ENCODE data around the gene SLC9A2. TPM values are rescaled to one million over a fixed set of nuclear protein-coding genes. Genes with fewer than 3 reads are reported as not detected.

SLC9A2 gene
- total RNA-seq, 1 experiment from 2014 or later, result 13.4 TPM

- POLR2A ChIA-PET (ENCODE audit: unreplicated experiment), result no interaction called here
- H3K9me3 ChIP-seq (ENCODE audit: insufficient read depth, low read depth), result no peaks in the 10 kb centered on the region
- CTCF ChIA-PET, result interaction anchor here (0.6 kb wide), 1 partner anchor 54 kb away, joined by 3 read pairs; no protein-coding TSS in a partner anchor
- no peak overlapping the region for H3K4me2 ChIP-seq
- no TSS peak for BruUV-seq (replicated peaks)
- intact Hi-C loops (cut with micrococcal nuclease; ENCODE audit: unreplicated experiment), result no loop called here
- DNase-seq, result no peak
- no peak overlapping the region for H3K27ac ChIP-seq
- H3K36me3 ChIP-seq (ENCODE audit: low read depth), result no peaks in the 10 kb centered on the region
- no peaks in the 10 kb centered on the region for H3F3A ChIP-seq (ENCODE audit: insufficient read depth, low read depth)
- TF ChIP-seq EZH2 (IDR thresholded peaks at IDR 0.05; ENCODE audit: low read depth) (no peak), CTCF (conservative IDR thresholded peaks at IDR 0.05) (no peak)
- no peaks in the 10 kb centered on the region for H3K27me3 ChIP-seq (ENCODE audit: insufficient read depth, low read depth)
- H3K4me3 ChIP-seq, result no peak overlapping the region
- no peaks in the 10 kb centered on the region; the same call in 1 of the 2 replicates for H3K79me2 ChIP-seq (ENCODE audit: low read depth)
- no peak overlapping the region for H2AFZ ChIP-seq
- H3K9me2 ChIP-seq (ENCODE audit: insufficient read depth), result no peaks in the 10 kb centered on the region
- no peaks in the 10 kb centered on the region for H3K4me1 ChIP-seq (replicated peaks; ENCODE audit: insufficient read depth)
- H4K20me1 ChIP-seq (ENCODE audit: insufficient read depth), result no peaks in the 10 kb centered on the region
Measured at GRCh38 chr2:102677244-102678215, 58.2 kb downstream of the SLC9A2 start.

GRCh38 chr2:102678442-102678841 is 59.1 kb downstream of the SLC9A2 start:
- H3K79me2 ChIP-seq (ENCODE audit: low read depth), result no peaks in the 10 kb centered on the region; the same call in 1 of the 2 replicates
- H2AFZ ChIP-seq, result no peak overlapping the region
- H3K4me2 ChIP-seq, result no peak overlapping the region
- H3K9me3 ChIP-seq (ENCODE audit: insufficient read depth, low read depth), result no peaks in the 10 kb centered on the region
- no peaks in the 10 kb centered on the region for H3K36me3 ChIP-seq (ENCODE audit: low read depth)
- intact Hi-C loops (cut with micrococcal nuclease; ENCODE audit: unreplicated experiment), result no loop called here
- no TSS peak for BruUV-seq (replicated peaks)
- DNase-seq, result no peak
- no peak for TF ChIP-seq CTCF (conservative IDR thresholded peaks at IDR 0.05)
- no peak for TF ChIP-seq EZH2 (IDR thresholded peaks at IDR 0.05; ENCODE audit: low read depth)
- H3K27ac ChIP-seq, result no peak overlapping the region
- H3K27me3 ChIP-seq (ENCODE audit: insufficient read depth, low read depth), result no peaks in the 10 kb centered on the region
- no peaks in the 10 kb centered on the region for H3K4me1 ChIP-seq (replicated peaks; ENCODE audit: insufficient read depth)
- H3K4me3 ChIP-seq, result no peak overlapping the region
- no peaks in the 10 kb centered on the region for H4K20me1 ChIP-seq (ENCODE audit: insufficient read depth)
- ChIA-PET CTCF (interaction anchor here (0.6 kb wide), 1 partner anchor 55 kb away, joined by 3 read pairs; no protein-coding TSS in a partner anchor), POLR2A (ENCODE audit: unreplicated experiment) (interaction anchor here (0.5 kb wide), 1 partner anchor 30 kb away, joined by 7 read pairs; no protein-coding TSS in a partner anchor)
- H3K9me2 ChIP-seq (ENCODE audit: insufficient read depth), result no peaks in the 10 kb centered on the region
- no peaks in the 10 kb centered on the region for H3F3A ChIP-seq (ENCODE audit: insufficient read depth, low read depth)

- H3K79me2 ChIP-seq (ENCODE audit: low read depth), result no peaks in the 10 kb centered on the region
- POLR2A ChIA-PET (ENCODE audit: unreplicated experiment), result no interaction called here
- H3K4me1 ChIP-seq (replicated peaks; ENCODE audit: insufficient read depth), result no peaks in the 10 kb centered on the region
- no peaks in the 10 kb centered on the region for H4K20me1 ChIP-seq (ENCODE audit: insufficient read depth)
- no TSS peak for BruUV-seq (replicated peaks)
- H3F3A ChIP-seq (ENCODE audit: insufficient read depth, low read depth), result no peaks in the 10 kb centered on the region
- no peaks in the 10 kb centered on the region for H3K27me3 ChIP-seq (ENCODE audit: insufficient read depth, low read depth)
- H3K27ac ChIP-seq, result no peak overlapping the region
- CTCF ChIA-PET, result no interaction called here
- no peak overlapping the region for H2AFZ ChIP-seq
- no peaks in the 10 kb centered on the region for H3K36me3 ChIP-seq (ENCODE audit: low read depth)
- H3K4me3 ChIP-seq, result no peak overlapping the region
- intact Hi-C loops (cut with micrococcal nuclease; ENCODE audit: unreplicated experiment), result no loop called here
- no peaks in the 10 kb centered on the region for H3K9me3 ChIP-seq (ENCODE audit: insufficient read depth, low read depth)
- no peak for DNase-seq
- no peak overlapping the region for H3K4me2 ChIP-seq
- H3K9me2 ChIP-seq (ENCODE audit: insufficient read depth), result no peaks in the 10 kb centered on the region
- no peak for TF ChIP-seq EZH2 (IDR thresholded peaks at IDR 0.05; ENCODE audit: low read depth)
- TF ChIP-seq CTCF (conservative IDR thresholded peaks at IDR 0.05), result no peak
Measured at GRCh38 chr2:102686479-102687439, 67.4 kb downstream of the SLC9A2 start.

Data from PC-9 (cell line).